Stimulated activated CD4-positive, alpha-beta T cell treated with anti-CD3 and anti-CD28 coated beads, Interleukin-4, amount 100 ng/mL, for 1 hour (primary cell): Measurements from ENCODE around the gene FMN1.

Experiments
- DNase-seq: peaks from one replicate; pipeline ENCODE4 v3.0.0-alpha.2; 2020

FMN1 gene

GRCh38 chr15:33115191-33115861, 79.2 kb downstream of the FMN1 start:
- no peak for DNase-seq

GRCh38 chr15:33114374-33114717, 80.2 kb downstream of the FMN1 start:
- DNase-seq = no peak

- DNase-seq = no peak
Observed at GRCh38 chr15:33113666-33114373, 80.7 kb downstream of the FMN1 start.

- no peak for DNase-seq
Observed at GRCh38 chr15:33112541-33113105, 81.9 kb downstream of the FMN1 start.

- DNase-seq = no peak
Observed at GRCh38 chr15:33111041-33111451, 83.5 kb downstream of the FMN1 start.

GRCh38 chr15:33109345-33109744, 85.2 kb downstream of the FMN1 start:
- no peak for DNase-seq

GRCh38 chr15:33108518-33108917, 86.0 kb downstream of the FMN1 start:
- DNase-seq = no peak

GRCh38 chr15:33107950-33108349, 86.6 kb downstream of the FMN1 start:
- DNase-seq = no peak

- no peak for DNase-seq
Observed at GRCh38 chr15:33104212-33104611, 90.3 kb downstream of the FMN1 start.

GRCh38 chr15:33101036-33101435, 93.5 kb downstream of the FMN1 start:
- DNase-seq = no peak

- DNase-seq = no peak
Observed at GRCh38 chr15:33100314-33100713, 94.2 kb downstream of the FMN1 start.

GRCh38 chr15:33099739-33100138, 94.8 kb downstream of the FMN1 start:
- no peak for DNase-seq

GRCh38 chr15:33099213-33099612, 95.3 kb downstream of the FMN1 start:
- DNase-seq = no peak

GRCh38 chr15:33098094-33099058, 96.1 kb downstream of the FMN1 start:
- no peak for DNase-seq

GRCh38 chr15:33096134-33096533, 98.4 kb downstream of the FMN1 start:
- DNase-seq = no peak

- no peak for DNase-seq
Observed at GRCh38 chr15:33095641-33096040, 98.9 kb downstream of the FMN1 start.

GRCh38 chr15:33094336-33094735, 100.2 kb downstream of the FMN1 start:
- DNase-seq = no peak

- no peak for DNase-seq
Observed at GRCh38 chr15:33093222-33093621, 101.3 kb downstream of the FMN1 start.

- no peak for DNase-seq
Observed at GRCh38 chr15:33091983-33092693, 102.4 kb downstream of the FMN1 start.

- DNase-seq = no peak
Observed at GRCh38 chr15:33089878-33090757, 104.4 kb downstream of the FMN1 start.

GRCh38 chr15:33089165-33089877, 105.2 kb downstream of the FMN1 start:
- no peak for DNase-seq
